Activated T-cell treated with anti-CD3 and anti-CD28 coated beads, Interleukin-2, amount 50 U/mL, for 4 hours (primary cell): Measurements from ENCODE around the gene CXCL8. TPM values are rescaled to one million over a fixed set of nuclear protein-coding genes. Genes with fewer than 3 reads are reported as not detected.

Experiments
- ATAC-seq, 2 donors: fragments of 200-7000 bp; cut with Tn5 transposase; one replicate each; pipeline ENCODE4 v1.10.0; 2021
- DNase-seq: peaks from one replicate; pipeline ENCODE4 v3.0.0-alpha.2; 2020
- H3K27me3 Mint-ChIP-seq: one replicate; pipeline ENCODE4 v1.8.0; 2021; ENCODE audit warnings: low read depth, mixed read lengths
- H3K36me3 Mint-ChIP-seq: one replicate; pipeline ENCODE4 v1.8.0; 2022; ENCODE audit warnings: mixed read lengths; ENCODE audit not compliant: insufficient read depth
- H3K4me1 Mint-ChIP-seq: one replicate; pipeline ENCODE4 v1.8.0; 2021; ENCODE audit warnings: low read depth, mixed read lengths
- H3K4me3 Mint-ChIP-seq: one replicate; pipeline ENCODE4 v1.8.0; 2021; ENCODE audit warnings: mild to moderate bottlenecking, moderate library complexity, mixed read lengths
- H3K9me3 Mint-ChIP-seq: one replicate; pipeline ENCODE4 v1.8.0; 2021; ENCODE audit warnings: mixed read lengths
- total RNA-seq, 3 donors: library from RNA; stranded (reverse); gene quantifications; one replicate each; pipeline ENCODE4 v1.2.1, GENCODE V29; 2021

Gene CXCL8
- total RNA-seq, 3 donors from 2014 or later = 2.5 to 4.2 (median 3.9) TPM

DNA sequence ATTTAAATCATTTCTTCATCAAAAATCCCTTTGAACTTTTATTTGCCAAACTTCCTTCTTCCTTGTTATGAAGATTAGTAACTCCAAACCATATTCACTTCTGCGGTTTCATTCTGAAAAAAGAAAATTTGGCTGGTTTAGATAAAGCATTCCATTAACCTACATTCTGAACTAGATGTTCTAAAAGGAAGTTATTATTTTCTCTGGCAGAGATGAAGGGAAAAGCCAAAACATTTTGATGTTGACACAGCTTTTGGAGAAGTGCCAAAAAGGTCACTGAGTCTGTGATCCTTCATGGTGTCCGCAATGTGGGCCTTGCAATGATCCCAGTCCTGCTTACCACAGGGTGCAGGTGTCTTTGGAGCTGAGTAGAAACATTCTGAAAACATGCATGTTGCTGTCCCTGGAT lies 36.0 kb downstream of the CXCL8 start:
- Mint-ChIP-seq H3K27me3 (peaks cover 3% of the 10 kb centered on the region), H3K36me3 (no peaks in the 10 kb centered on the region), H3K4me3 (no peak overlapping the region), H3K4me1 (no peaks in the 10 kb centered on the region), H3K9me3 (no peaks in the 10 kb centered on the region)
- ATAC-seq = no peak
- no peak for DNase-seq

DNA sequence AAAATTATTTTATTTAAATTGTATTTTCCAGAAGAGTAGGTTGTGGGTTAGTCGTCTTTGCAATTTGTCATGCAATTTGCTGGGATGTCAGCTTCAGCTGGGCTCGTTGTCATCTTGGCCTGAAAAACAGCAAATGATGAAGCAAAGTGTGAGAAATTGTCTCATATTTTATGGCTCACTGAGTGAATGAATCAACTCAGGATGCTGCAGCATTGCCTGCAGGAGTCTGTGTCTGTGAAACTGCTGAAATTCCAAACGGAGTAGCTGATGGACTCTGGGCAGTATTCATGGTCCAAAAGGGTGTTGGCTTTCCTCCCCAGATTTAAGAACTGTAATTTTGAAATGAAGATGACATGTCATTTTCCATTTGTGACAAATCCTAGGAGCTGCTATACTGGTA lies 37.2 kb downstream of the CXCL8 start:
- peaks cover 3% of the 10 kb centered on the region for H3K27me3 Mint-ChIP-seq
- no peaks in the 10 kb centered on the region for H3K9me3 Mint-ChIP-seq
- no peaks in the 10 kb centered on the region for H3K36me3 Mint-ChIP-seq
- DNase-seq (no peak), ATAC-seq (no peak)
- H3K4me1 Mint-ChIP-seq = no peaks in the 10 kb centered on the region
- H3K4me3 Mint-ChIP-seq = no peak overlapping the region

DNA sequence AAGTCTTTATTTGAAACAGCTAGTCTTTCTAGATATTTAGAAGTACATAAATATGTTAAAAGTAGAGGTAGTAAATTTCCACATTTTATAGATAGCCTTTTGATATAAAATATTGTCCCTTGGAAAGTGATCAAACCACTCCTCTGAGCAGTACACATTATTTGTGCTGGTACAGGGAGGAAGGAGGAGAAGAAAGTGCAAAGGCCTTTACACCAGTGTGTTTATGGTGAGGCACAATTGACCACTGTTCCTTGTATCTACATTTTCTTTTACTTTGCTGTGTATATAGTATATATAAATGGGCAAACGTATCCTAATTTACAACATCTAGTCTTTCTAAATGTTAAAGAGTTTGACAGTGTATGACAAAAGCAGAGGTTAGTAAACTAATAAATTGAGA lies 39.9 kb downstream of the CXCL8 start:
- H3K4me3 Mint-ChIP-seq = no peak overlapping the region
- no peaks in the 10 kb centered on the region for H3K36me3 Mint-ChIP-seq
- no peak for ATAC-seq
- DNase-seq = no peak
- H3K9me3 Mint-ChIP-seq = no peaks in the 10 kb centered on the region
- H3K27me3 Mint-ChIP-seq = no peaks in the 10 kb centered on the region
- no peaks in the 10 kb centered on the region for H3K4me1 Mint-ChIP-seq

DNA sequence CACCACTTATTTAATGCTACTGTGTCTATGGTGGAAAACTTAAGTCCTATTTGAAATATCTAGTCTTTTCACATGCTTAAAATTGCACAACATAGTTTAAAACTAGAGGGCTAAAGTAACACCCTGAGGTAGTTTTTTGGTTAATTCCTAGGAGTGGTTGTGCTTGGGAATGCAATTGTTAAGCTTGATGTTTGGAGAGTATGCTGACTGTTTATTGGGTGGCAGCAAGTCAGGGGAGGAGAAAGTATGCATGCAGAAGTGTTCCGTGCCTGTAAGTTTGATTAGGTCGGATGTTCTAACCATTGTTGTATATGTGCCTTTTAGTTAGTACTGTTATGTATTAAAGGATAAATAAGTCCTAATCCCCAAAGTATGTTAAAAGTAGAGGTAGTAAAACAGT lies 40.5 kb downstream of the CXCL8 start:
- no peaks in the 10 kb centered on the region for H3K9me3 Mint-ChIP-seq
- no peak for ATAC-seq

DNA sequence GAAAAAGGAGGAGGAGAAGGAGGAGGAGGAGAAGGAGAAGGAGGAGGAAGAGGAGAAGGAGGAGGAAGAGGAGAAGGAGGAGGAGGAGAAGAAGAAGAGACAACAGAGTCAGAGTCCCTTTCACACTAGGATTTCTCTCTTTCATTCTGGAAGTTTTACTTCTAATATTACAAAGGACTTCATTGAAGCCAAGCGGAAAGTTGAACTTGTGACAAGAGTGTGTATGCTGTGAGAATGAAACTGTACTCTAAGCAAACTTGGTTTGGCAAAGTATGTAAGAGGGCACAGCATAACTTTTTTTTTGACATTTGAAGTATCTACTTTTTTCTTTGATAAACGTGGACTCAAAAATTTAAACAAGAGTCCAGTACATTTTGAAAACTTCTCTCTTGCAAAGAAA lies 48.0 kb downstream of the CXCL8 start:
- no peak overlapping the region for H3K4me3 Mint-ChIP-seq
- H3K27me3 Mint-ChIP-seq = peaks cover 3% of the 10 kb centered on the region
- H3K36me3 Mint-ChIP-seq = no peaks in the 10 kb centered on the region
- H3K4me1 Mint-ChIP-seq = no peaks in the 10 kb centered on the region
- no peak for DNase-seq
- peaks cover 5% of the 10 kb centered on the region for H3K9me3 Mint-ChIP-seq
- no peak for ATAC-seq

More for the DNA sequence above, 40.5 kb downstream of the CXCL8 start:
- H3K27me3 Mint-ChIP-seq = no peaks in the 10 kb centered on the region
- no peaks in the 10 kb centered on the region for H3K36me3 Mint-ChIP-seq
- DNase-seq = no peak
- no peaks in the 10 kb centered on the region for H3K4me1 Mint-ChIP-seq
- no peak overlapping the region for H3K4me3 Mint-ChIP-seq

Other genes starting within 250 kb of the CXCL8 start
- not detected for gene RASSF6, start 120.1 kb upstream of the CXCL8 start, total RNA-seq
- not detected for gene CXCL6, start 96.1 kb downstream of the CXCL8 start, total RNA-seq
- gene PF4V1, start 112.7 kb downstream of the CXCL8 start, total RNA-seq = not detected
- gene CXCL1, start 128.8 kb downstream of the CXCL8 start, total RNA-seq = not detected
- gene PF4, start 241.5 kb downstream of the CXCL8 start, total RNA-seq = not detected
- not detected for gene PPBP, start 247.6 kb downstream of the CXCL8 start, total RNA-seq